GM23248 (cell line): ENCODE results near the gene PGA5.

Source experiments
- EZH2 ChIP-seq: fragments of 200-600 bp; sonication (generic); IDR thresholded peaks from 2 replicates; pipeline ENCODE4 v1.6.1; 2018; ENCODE audit warnings: antibody characterized with exemption, mild to moderate bottlenecking; ENCODE audit not compliant: insufficient read depth, poor library complexity, severe bottlenecking
- EZH2phosphoT487 ChIP-seq: fragments of 200-600 bp; sonication (generic); IDR thresholded peaks from 2 replicates; pipeline ENCODE4 v1.6.1; 2018; ENCODE audit warnings: antibody characterized with exemption, moderate library complexity, mild to moderate bottlenecking, low read depth; ENCODE audit not compliant: insufficient read depth

DNA sequence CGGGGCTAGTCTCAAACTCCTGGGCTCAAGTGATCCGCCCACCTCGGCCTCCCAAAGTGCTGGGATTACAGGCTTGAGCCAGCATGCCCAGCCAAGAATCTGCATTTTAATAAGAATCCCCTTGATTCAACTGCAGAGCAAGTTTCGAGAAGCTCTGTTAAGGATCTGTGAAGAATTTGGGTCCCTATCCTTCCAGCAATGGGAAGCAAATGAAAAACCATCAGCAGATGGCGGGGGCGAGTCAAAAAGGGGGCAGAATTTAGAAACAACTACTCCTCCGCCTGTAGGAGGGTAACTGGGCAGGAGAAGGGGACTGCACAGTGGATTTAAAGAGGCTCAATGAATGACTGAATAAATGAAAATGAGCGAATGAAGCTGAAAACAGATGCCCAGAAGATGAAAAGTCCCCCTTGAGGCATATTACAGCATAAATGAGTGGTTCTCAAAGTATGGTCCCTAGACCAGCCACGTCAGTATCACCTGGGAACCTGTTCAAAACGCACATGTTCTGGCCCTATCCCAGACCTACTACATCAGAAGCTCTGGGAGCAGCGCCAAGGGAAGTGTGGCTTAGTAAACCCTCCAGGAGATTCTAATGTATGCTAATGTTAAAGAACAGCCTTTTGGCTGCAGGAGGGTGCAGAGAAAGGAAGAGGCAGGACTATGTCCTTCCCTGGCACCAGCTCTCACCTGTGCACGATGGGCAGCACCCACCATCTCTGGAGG lies 39.1 kb downstream of the PGA5 start:
- no peak for TF ChIP-seq EZH2phosphoT487
- TF ChIP-seq EZH2, result no peak
